HEK293 (cell line): ENCODE measurements around the gene CADM4.

ENCODE experiments used
- CTCF ChIA-PET: fragments of 350-600 bp; formaldehyde crosslinking; extraction: SDS; loops from one replicate; lab custom pipeline; 2021; ENCODE audit warnings: antibody characterized with exemption; lab: Yijun Ruan, JAX
- POLR2A ChIA-PET: fragments of 300-600 bp; formaldehyde crosslinking; extraction: SDS; loops from one replicate; lab custom pipeline; 2020; ENCODE audit warnings: antibody characterized with exemption, inconsistent platforms; lab: Yijun Ruan, JAX
- H3K27ac ChIP-seq: fragments of 200-500 bp; sonication (Bioruptor generic); 2 replicates; pipeline ENCODE4 v1.5.1; 2014; ENCODE audit warnings: low read depth, low read length, control low read depth, inconsistent platforms; ENCODE audit errors: extremely low read depth
- H3K36me3 ChIP-seq, 2 experiments: fragments of 200-500 bp in 1 of 2; sonication (Bioruptor generic) in 1 of 2; 1 replicate in 1 of 2; 2 replicates in 1 of 2; pipeline ENCODE4 v1.5.1; 2014 to 2017; ENCODE audit warnings: inconsistent platforms in 2 of 2, low read length in 2 of 2; ENCODE audit not compliant: control insufficient read depth in 2 of 2, insufficient read depth in 1 of 2
- H3K4me1 ChIP-seq: fragments of 200-500 bp; sonication (Bioruptor generic); 2 replicates; pipeline ENCODE4 v1.5.1; 2014; ENCODE audit warnings: mild to moderate bottlenecking, low read length, inconsistent platforms; ENCODE audit not compliant: control insufficient read depth, insufficient read depth
- H3K4me3 ChIP-seq: 2 replicates; pipeline ENCODE4 v1.5.1; 2011; ENCODE audit warnings: low read depth, mild to moderate bottlenecking, control low read depth, low read length, moderate library complexity
- H3K9me3 ChIP-seq: fragments of 200-500 bp; sonication (Bioruptor generic); 2 replicates; pipeline ENCODE4 v1.5.1; 2014; ENCODE audit warnings: low read depth, low read length, inconsistent platforms; ENCODE audit not compliant: control insufficient read depth, insufficient read depth
- BCL11A ChIP-seq: fragments of 450-650 bp; formaldehyde crosslinking; IDR thresholded peaks from 2 replicates; pipeline ENCODE4 v1.5.1; 2016; ENCODE audit warnings: low read depth, missing biosample characterization, missing genetic modification characterization
- CTCF ChIP-seq: fragments of 450-650 bp; formaldehyde crosslinking; IDR thresholded peaks from 2 replicates; pipeline ENCODE4 v1.5.1; 2016; ENCODE audit warnings: missing biosample characterization, missing genetic modification characterization
- EGR2 ChIP-seq: fragments of 450-650 bp; formaldehyde crosslinking; IDR thresholded peaks from 2 replicates; pipeline ENCODE4 v1.5.1; 2016; ENCODE audit warnings: low read depth, missing biosample characterization, missing genetic modification characterization
- GLI4 ChIP-seq: fragments of 450-650 bp; formaldehyde crosslinking; IDR thresholded peaks from 2 replicates; pipeline ENCODE4 v1.5.1; 2016; ENCODE audit warnings: missing biosample characterization, missing genetic modification characterization
- GLIS2 ChIP-seq: fragments of 450-650 bp; formaldehyde crosslinking; IDR thresholded peaks from 2 replicates; pipeline ENCODE4 v1.5.1; 2016; ENCODE audit warnings: missing biosample characterization, missing genetic modification characterization
- KLF1 ChIP-seq: fragments of 450-650 bp; formaldehyde crosslinking; IDR thresholded peaks from 2 replicates; pipeline ENCODE4 v1.5.1; 2016; ENCODE audit warnings: missing biosample characterization, missing genetic modification characterization
- OVOL3 ChIP-seq: fragments of 450-650 bp; formaldehyde crosslinking; IDR thresholded peaks from 2 replicates; pipeline ENCODE4 v1.5.1; 2016; ENCODE audit warnings: missing biosample characterization, missing genetic modification characterization
- SETDB1 ChIP-seq: IDR thresholded peaks from one replicate; pipeline ENCODE4 v1.6.1; 2017; ENCODE audit warnings: mild to moderate bottlenecking, low read length, moderate library complexity, mixed read lengths; ENCODE audit not compliant: insufficient read length
- ZBTB21 ChIP-seq: fragments of 450-650 bp; formaldehyde crosslinking; IDR thresholded peaks from 2 replicates; pipeline ENCODE4 v1.5.1; 2017; ENCODE audit warnings: missing biosample characterization, missing genetic modification characterization
- ZBTB26 ChIP-seq: fragments of 450-650 bp; formaldehyde crosslinking; optimal IDR thresholded peaks from 2 replicates; pipeline ENCODE3; 2016; ENCODE audit warnings: missing biosample characterization, mild to moderate bottlenecking, missing genetic modification characterization
- ZBTB44 ChIP-seq: fragments of 450-650 bp; IDR thresholded peaks from 2 replicates; pipeline ENCODE4 v1.5.1; 2018; ENCODE audit warnings: missing biosample characterization, mild to moderate bottlenecking, missing genetic modification characterization
- ZFP37 ChIP-seq: fragments of 450-650 bp; formaldehyde crosslinking; IDR thresholded peaks from 2 replicates; pipeline ENCODE4 v1.5.1; 2016; ENCODE audit warnings: missing biosample characterization, missing genetic modification characterization
- ZNF2 ChIP-seq: fragments of 450-650 bp; formaldehyde crosslinking; IDR thresholded peaks from 2 replicates; pipeline ENCODE4 v1.5.1; 2016; ENCODE audit warnings: missing biosample characterization, missing genetic modification characterization
- ZNF202 ChIP-seq: fragments of 450-650 bp; formaldehyde crosslinking; IDR thresholded peaks from 2 replicates; pipeline ENCODE4 v1.5.1; 2016; ENCODE audit warnings: missing biosample characterization, missing genetic modification characterization, borderline replicate concordance
- ZNF23 ChIP-seq: fragments of 450-650 bp; formaldehyde crosslinking; IDR thresholded peaks from 2 replicates; pipeline ENCODE4 v1.5.1; 2016; ENCODE audit warnings: missing biosample characterization, missing genetic modification characterization, borderline replicate concordance
- ZNF292 ChIP-seq: fragments of 450-650 bp; formaldehyde crosslinking; IDR thresholded peaks from 2 replicates; pipeline ENCODE4 v1.5.1; 2016; ENCODE audit warnings: low read depth, missing biosample characterization, missing genetic modification characterization, borderline replicate concordance
- ZNF473 ChIP-seq: fragments of 450-650 bp; formaldehyde crosslinking; IDR thresholded peaks from 2 replicates; pipeline ENCODE4 v1.5.1; 2017; ENCODE audit warnings: missing biosample characterization, missing genetic modification characterization
- ZNF555 ChIP-seq: fragments of 450-650 bp; formaldehyde crosslinking; conservative IDR thresholded peaks from 2 replicates; pipeline ENCODE4 v1.5.1; 2017; ENCODE audit warnings: missing biosample characterization, mild to moderate bottlenecking, missing genetic modification characterization, inconsistent platforms
- ZNF561 ChIP-seq: fragments of 450-650 bp; IDR thresholded peaks from 2 replicates; pipeline ENCODE4 v1.5.1; 2018; ENCODE audit warnings: missing biosample characterization, missing genetic modification characterization, borderline replicate concordance
- ZNF639 ChIP-seq: fragments of 450-650 bp; formaldehyde crosslinking; IDR thresholded peaks from 2 replicates; pipeline ENCODE4 v1.5.1; 2016; ENCODE audit warnings: missing biosample characterization, missing genetic modification characterization
- ZNF654 ChIP-seq: fragments of 450-650 bp; formaldehyde crosslinking; IDR thresholded peaks from 2 replicates; pipeline ENCODE4 v1.5.1; 2016; ENCODE audit warnings: low read depth, missing biosample characterization, missing genetic modification characterization
- ZNF76 ChIP-seq: fragments of 450-650 bp; formaldehyde crosslinking; IDR thresholded peaks from 2 replicates; pipeline ENCODE4; 2016; ENCODE audit warnings: low read depth, missing biosample characterization, missing genetic modification characterization, borderline replicate concordance
- ZSCAN23 ChIP-seq: fragments of 450-650 bp; formaldehyde crosslinking; IDR thresholded peaks from 2 replicates; pipeline ENCODE4 v1.5.1; 2016; ENCODE audit warnings: missing biosample characterization, missing genetic modification characterization
- ZSCAN5A ChIP-seq: fragments of 450-650 bp; formaldehyde crosslinking; IDR thresholded peaks from 2 replicates; pipeline ENCODE4 v1.5.1; 2016; ENCODE audit warnings: missing biosample characterization, missing genetic modification characterization

Gene CADM4

GRCh38 chr19:43664018-43664417 lies 24.4 kb upstream of the CADM4 start (continued):
- TF ChIP-seq ZNF555 (tag by site-specific recombination) (no peak), ZSCAN23 (tag by site-specific recombination) (no peak), ZBTB26 (tag by site-specific recombination) (no peak)

- H3K27ac ChIP-seq = no peak overlapping the region
- peaks cover 1% of the 10 kb centered on the region for H3K4me1 ChIP-seq
- POLR2A ChIA-PET = interaction anchor here (0.6 to 0.8 kb wide), 3 partner anchors 42 to 107 kb away, joined by 3 to 5 read pairs (median 4); no protein-coding TSS in a partner anchor
- H3K9me3 ChIP-seq = peaks cover 7% of the 10 kb centered on the region
- H3K4me3 ChIP-seq = no peak overlapping the region
- H3K36me3 ChIP-seq = peaks cover 42 to 69% of the 10 kb centered on the region in 2 experiments
- CTCF ChIA-PET = interaction anchor here (0.5 to 3.8 kb wide), 36 partner anchors 11 to 1114 kb away, joined by 3 to 52 read pairs (median 4); partner anchors contain the start of gene SRRM5
- peak; percentile 34; the same call in 1 of the 2 replicates for TF ChIP-seq ZNF2 (tag by site-specific recombination)
- peak; percentile 49 for TF ChIP-seq ZNF654 (tag by site-specific recombination)
- no peak for TF ChIP-seq GLI4
- TF ChIP-seq ZSCAN5A (tag by site-specific recombination) = no peak
- TF ChIP-seq ZNF555 (tag by site-specific recombination) = no peak
- peak; percentile 72 for TF ChIP-seq CTCF (tag by site-specific recombination)
- TF ChIP-seq GLIS2 (tag by site-specific recombination) = no peak
- no peak for TF ChIP-seq ZNF76 (tag by site-specific recombination)
- TF ChIP-seq SETDB1 = no peak
These were observed 22.8 kb upstream of the CADM4 start for GRCh38 chr19:43662487-43662886.

- POLR2A ChIA-PET = interaction anchor here (0.8 kb wide), 1 partner anchor 30 kb away, joined by 4 read pairs; no protein-coding TSS in a partner anchor
- H3K9me3 ChIP-seq = peaks cover 7% of the 10 kb centered on the region
- no peak overlapping the region for H3K27ac ChIP-seq
- CTCF ChIA-PET = interaction anchor here (0.6 to 3.8 kb wide), 6 partner anchors 9 to 235 kb away, joined by 3 to 52 read pairs (median 4); no protein-coding TSS in a partner anchor
- H3K4me1 ChIP-seq = no peaks in the 10 kb centered on the region
- peaks cover 36 to 75% of the 10 kb centered on the region in 2 experiments for H3K36me3 ChIP-seq
- no peak overlapping the region for H3K4me3 ChIP-seq
- TF ChIP-seq ZNF473 (no peak), KLF1 (tag by site-specific recombination) (no peak), EGR2 (no peak), ZBTB44 (no peak), ZFP37 (no peak), ZNF23 (tag by site-specific recombination) (no peak), ZNF292 (tag by site-specific recombination) (no peak), BCL11A (tag by site-specific recombination) (no peak), ZNF561 (tag by site-specific recombination) (no peak), ZNF639 (no peak), OVOL3 (tag by site-specific recombination) (no peak), ZBTB21 (no peak), ZNF202 (no peak)
These were observed 21.3 kb upstream of the CADM4 start for GRCh38 chr19:43660971-43661360.
